Measurements from ENCODE around the gene TFPI. TPM values are rescaled to one million over a fixed set of nuclear protein-coding genes. Genes with fewer than 3 reads are reported as not detected.

TFPI gene
- total and polyA plus RNA-seq, 2 donors (not counting 3 experiments of a cell fraction or from before 2014, with no cell fraction given): 177 to 286 TPM

DNA sequence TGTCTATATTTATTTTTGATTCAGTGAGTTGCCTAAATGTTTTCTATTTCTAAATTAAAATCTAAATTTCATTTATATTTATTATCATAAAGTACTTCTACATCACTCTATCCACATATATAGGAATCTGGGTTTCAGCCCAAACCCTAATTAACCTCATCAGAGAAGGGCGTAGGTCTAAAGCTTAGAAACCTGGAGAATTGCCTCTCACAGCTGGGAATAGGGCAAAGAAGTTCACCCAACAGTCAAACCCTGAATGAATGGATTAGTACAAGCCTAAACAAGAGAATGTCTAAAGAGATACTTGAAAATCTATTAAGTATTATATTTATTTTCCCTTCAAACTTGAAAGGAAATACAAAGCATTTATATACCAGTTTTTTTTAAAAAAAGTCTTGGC is 26.2 kb downstream of the TFPI start:
- no peaks in the 10 kb centered on the region for H3K27me3 ChIP-seq (ENCODE audit: control insufficient read depth in 2 of 2, insufficient read depth in 2 of 2, low read length in 2 of 2)
- TF ChIP-seq GATA2 (IDR thresholded peaks at IDR 0.05; ENCODE audit: insufficient read depth, insufficient read length, low read depth, low read length) (no peak), MYC (IDR thresholded peaks at IDR 0.05; ENCODE audit: low read depth, low read length) (no peak), POLR2AphosphoS5 (IDR thresholded peaks at IDR 0.05; ENCODE audit: insufficient read depth, low read depth, low read length) (no peak), FOS (IDR thresholded peaks at IDR 0.05; ENCODE audit: borderline replicate concordance, insufficient read depth, low read length) (no peak), EZH2 (IDR thresholded peaks at IDR 0.05; ENCODE audit: borderline replicate concordance, low read depth, low read length, severe bottlenecking) (no peak), POLR2A (IDR thresholded peaks at IDR 0.05; ENCODE audit: low read depth, low read length) (no peak), JUN (IDR thresholded peaks at IDR 0.05; ENCODE audit: borderline replicate concordance, insufficient read depth, insufficient read length, low read depth) (no peak)
- TF ChIP-seq, protein P1, sequence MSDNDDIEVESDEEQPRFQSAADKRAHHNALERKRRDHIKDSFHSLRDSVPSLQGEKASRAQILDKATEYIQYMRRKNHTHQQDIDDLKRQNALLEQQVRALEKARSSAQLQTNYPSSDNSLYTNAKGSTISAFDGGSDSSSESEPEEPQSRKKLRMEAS (IDR thresholded peaks at IDR 0.05; ENCODE audit: insufficient read depth, insufficient read length): no peak
- TF ChIP-seq, protein P2, sequence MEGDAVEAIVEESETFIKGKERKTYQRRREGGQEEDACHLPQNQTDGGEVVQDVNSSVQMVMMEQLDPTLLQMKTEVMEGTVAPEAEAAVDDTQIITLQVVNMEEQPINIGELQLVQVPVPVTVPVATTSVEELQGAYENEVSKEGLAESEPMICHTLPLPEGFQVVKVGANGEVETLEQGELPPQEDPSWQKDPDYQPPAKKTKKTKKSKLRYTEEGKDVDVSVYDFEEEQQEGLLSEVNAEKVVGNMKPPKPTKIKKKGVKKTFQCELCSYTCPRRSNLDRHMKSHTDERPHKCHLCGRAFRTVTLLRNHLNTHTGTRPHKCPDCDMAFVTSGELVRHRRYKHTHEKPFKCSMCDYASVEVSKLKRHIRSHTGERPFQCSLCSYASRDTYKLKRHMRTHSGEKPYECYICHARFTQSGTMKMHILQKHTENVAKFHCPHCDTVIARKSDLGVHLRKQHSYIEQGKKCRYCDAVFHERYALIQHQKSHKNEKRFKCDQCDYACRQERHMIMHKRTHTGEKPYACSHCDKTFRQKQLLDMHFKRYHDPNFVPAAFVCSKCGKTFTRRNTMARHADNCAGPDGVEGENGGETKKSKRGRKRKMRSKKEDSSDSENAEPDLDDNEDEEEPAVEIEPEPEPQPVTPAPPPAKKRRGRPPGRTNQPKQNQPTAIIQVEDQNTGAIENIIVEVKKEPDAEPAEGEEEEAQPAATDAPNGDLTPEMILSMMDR (IDR thresholded peaks at IDR 0.05; ENCODE audit: extremely low read depth in 1 of 2, insufficient read depth in 1 of 2, low read depth in 1 of 2, low read length in 2 of 2): no peak
- H3K4me3 ChIP-seq (replicated peaks in 1 of 3; ENCODE audit: insufficient read depth in 1 of 3, low read depth in 1 of 3, low read length in 3 of 3): no peak overlapping the region
- POLR2A ChIA-PET: no interaction called here
- H3K9ac ChIP-seq (replicated peaks; ENCODE audit: extremely low read depth, insufficient read depth, low read length): no peak overlapping the region
- dilution Hi-C loops (cut with MboI; ENCODE audit: extremely low pct_ligation_motif_present, low sequenced_read_pairs): no loop called here
- peaks cover 51% of the 10 kb centered on the region for H3K4me1 ChIP-seq (ENCODE audit: control insufficient read depth, extremely low read depth, insufficient read depth, low read length)
- BruUV-seq (replicated peaks): no TSS peak
- H3K79me2 ChIP-seq (ENCODE audit: control insufficient read depth, insufficient read depth, low read length): peaks cover 61% of the 10 kb centered on the region
- H3K36me3 ChIP-seq (ENCODE audit: control insufficient read depth in 2 of 2, extremely low read depth in 1 of 2, insufficient read depth in 2 of 2, low read length in 2 of 2): peaks cover 2 to 19% of the 10 kb centered on the region in 2 experiments
- H3K9me1 ChIP-seq (replicated peaks; ENCODE audit: control insufficient read depth, extremely low read depth, insufficient read depth, low read length): no peaks in the 10 kb centered on the region
- H2AFZ ChIP-seq (ENCODE audit: low read depth, low read length): no peak overlapping the region
- FAIRE-seq: no peak
- no peaks in the 10 kb centered on the region for H3K9me3 ChIP-seq (replicated peaks; ENCODE audit: control insufficient read depth, insufficient read depth, low read length)
- DNase-seq (ENCODE audit: low read depth, low spot score): no peak
- peaks cover 3% of the 10 kb centered on the region for H4K20me1 ChIP-seq (replicated peaks; ENCODE audit: control insufficient read depth, extremely low read depth, insufficient read depth, low read length)
- no peak overlapping the region for H3K27ac ChIP-seq (ENCODE audit: insufficient read depth, low read depth, low read length)
- CTCF ChIA-PET: interaction anchor here (0.5 kb wide), 1 partner anchor 18 kb away, joined by 3 read pairs; no protein-coding TSS in a partner anchor
- peak overlapping the region; percentile 46 for H3K4me2 ChIP-seq (ENCODE audit: insufficient read depth, low read length)
- intact Hi-C loops (cut with micrococcal nuclease): no loop called here
